Left ventricle myocardium inferior (tissue), 1 donor: ENCODE measurements around the gene DLX6. TPM values are rescaled to one million over a fixed set of nuclear protein-coding genes. Genes with fewer than 3 reads are reported as not detected.

Experiments used
- DNase-seq: peaks from one replicate; pipeline ENCODE4 v3.0.0-alpha.2; 2020
- H3K27ac ChIP-seq: fragments of 200-600 bp; replicated peaks from 2 replicates; pipeline ENCODE4 v1.8.0; 2021
- H3K27me3 ChIP-seq: fragments of 200-600 bp; 2 replicates; pipeline ENCODE4 v1.8.0; 2021; ENCODE audit warnings: low read depth
- H3K36me3 ChIP-seq: fragments of 200-600 bp; 2 replicates; pipeline ENCODE4 v1.8.0; 2021
- H3K4me1 ChIP-seq: fragments of 200-600 bp; 2 replicates; pipeline ENCODE4 v1.8.0; 2021
- H3K4me3 ChIP-seq: fragments of 200-600 bp; 2 replicates; pipeline ENCODE4 v1.8.0; 2021; ENCODE audit warnings: mild to moderate bottlenecking, moderate library complexity
- H3K9me3 ChIP-seq: fragments of 200-600 bp; replicated peaks from 2 replicates; pipeline ENCODE4 v1.8.0; 2021
- CTCF ChIP-seq: fragments of 200-600 bp; IDR thresholded peaks from 2 replicates; pipeline ENCODE4 v1.8.0; 2021; ENCODE audit warnings: antibody characterized with exemption, mild to moderate bottlenecking, borderline replicate concordance
- intact Hi-C: fragments of 100-400 bp; cut with micrococcal nuclease; formaldehyde crosslinking; loops from one replicate; pipeline ENCODE4 v1.11.0; 2022
- total RNA-seq: library from RNA; stranded (reverse); fragmentation: NEBNext Ultra II Directional; extraction: Animal tissue kit (Norgen Biotek cat#: 25700); gene quantifications from one replicate; pipeline ENCODE4 v1.2.1, GENCODE V29; 2021
- donor health status: DM: no; HTN: yes; CAD: no; lungs with severe emphysema.

DLX6 gene
- total RNA-seq, 1 donor from 2014 or later, result not detected

- H3K27me3 ChIP-seq, result peaks cover 100% of the 10 kb centered on the region
- intact Hi-C loops, result no loop called here
Observed at GRCh38 chr7:96996111-96996957, 9.0 kb upstream of the DLX6 start.

GRCh38 chr7:96996958-96997511, 8.3 kb upstream of the DLX6 start:
- peaks cover 100% of the 10 kb centered on the region for H3K27me3 ChIP-seq
- intact Hi-C loops, result no loop called here

More at GRCh38 chr7:96996111-96996957, 9.0 kb upstream of the DLX6 start:
- Histone ChIP-seq H3K4me3 (no peak overlapping the region), H3K9me3 (no peaks in the 10 kb centered on the region), H3K36me3 (no peaks in the 10 kb centered on the region), H3K27ac (no peak overlapping the region), H3K4me1 (peaks cover 23% of the 10 kb centered on the region)
- no peak for TF ChIP-seq CTCF
- DNase-seq, result no peak

GRCh38 chr7:96997512-96998032, 7.8 kb upstream of the DLX6 start:
- TF ChIP-seq CTCF, result no peak
- no peaks in the 10 kb centered on the region for H3K9me3 ChIP-seq
- H3K4me3 ChIP-seq, result no peak overlapping the region
- no peak overlapping the region for H3K27ac ChIP-seq
- DNase-seq, result no peak
- H3K27me3 ChIP-seq, result peaks cover 100% of the 10 kb centered on the region
- no peaks in the 10 kb centered on the region for H3K36me3 ChIP-seq
- H3K4me1 ChIP-seq, result peaks cover 18% of the 10 kb centered on the region
- intact Hi-C loops, result no loop called here

More at GRCh38 chr7:96996958-96997511, 8.3 kb upstream of the DLX6 start:
- no peak for DNase-seq
- peaks cover 23% of the 10 kb centered on the region for H3K4me1 ChIP-seq
- no peak overlapping the region for H3K4me3 ChIP-seq
- TF ChIP-seq CTCF, result no peak
- no peaks in the 10 kb centered on the region for H3K36me3 ChIP-seq
- H3K27ac ChIP-seq, result no peak overlapping the region
- no peaks in the 10 kb centered on the region for H3K9me3 ChIP-seq

GRCh38 chr7:96998333-96998732, 7.0 kb upstream of the DLX6 start:
- peaks cover 100% of the 10 kb centered on the region for H3K27me3 ChIP-seq
- no peak for DNase-seq
- intact Hi-C loops, result no loop called here
- no peaks in the 10 kb centered on the region for H3K9me3 ChIP-seq
- H3K4me1 ChIP-seq, result peaks cover 13% of the 10 kb centered on the region
- no peaks in the 10 kb centered on the region for H3K36me3 ChIP-seq
- H3K27ac ChIP-seq, result no peak overlapping the region
- no peak overlapping the region for H3K4me3 ChIP-seq
- no peak for TF ChIP-seq CTCF

GRCh38 chr7:96998744-96999143, 6.6 kb upstream of the DLX6 start:
- peaks cover 17% of the 10 kb centered on the region for H3K4me1 ChIP-seq
- peaks cover 100% of the 10 kb centered on the region for H3K27me3 ChIP-seq
- no peak overlapping the region for H3K4me3 ChIP-seq
- no peaks in the 10 kb centered on the region for H3K36me3 ChIP-seq
- intact Hi-C loops, result no loop called here
- H3K27ac ChIP-seq, result no peak overlapping the region
- no peak for TF ChIP-seq CTCF
- no peak for DNase-seq
- H3K9me3 ChIP-seq, result no peaks in the 10 kb centered on the region
